SK-N-MC (cell line): ENCODE results near the gene ZBED1.
"Not testable (repeated sequence)": the region's sequence is repeated elsewhere in the genome, so short reads cannot be mapped to it uniquely, and the experiment has no call there.

Source experiments
- DNase-seq: peaks from one replicate; pipeline ENCODE4 v3.0.0-alpha.2; 2011; ENCODE audit warnings: low read depth, low spot score
- H3K27ac ChIP-seq: fragments of 200-600 bp; sonication (generic); 2 replicates; pipeline ENCODE4 v1.5.1; 2016; ENCODE audit warnings: mixed run types
- H3K36me3 ChIP-seq: fragments of 200-600 bp; sonication (generic); 2 replicates; pipeline ENCODE4 v1.6.1; 2017; ENCODE audit warnings: antibody characterized with exemption, low read length, mixed read lengths; ENCODE audit not compliant: insufficient read depth
- H3K4me3 ChIP-seq: fragments of 200-600 bp; sonication (generic); 2 replicates; pipeline ENCODE4 v1.5.1; 2016
- H3K9ac ChIP-seq: fragments of 200-600 bp; sonication (generic); 2 replicates; pipeline ENCODE4 v1.8.0; 2017; ENCODE audit warnings: mixed run types, mixed read lengths; ENCODE audit not compliant: insufficient read length
- H3K9me3 ChIP-seq: fragments of 200-600 bp; sonication (generic); 2 replicates; pipeline ENCODE4 v1.6.1; 2017; ENCODE audit warnings: low read depth, mild to moderate bottlenecking, antibody characterized with exemption, low read length, moderate library complexity, mixed read lengths
- EZH2 ChIP-seq: fragments of 200-600 bp; sonication (generic); IDR thresholded peaks from one replicate; pipeline ENCODE4 v1.6.1; 2017; ENCODE audit warnings: antibody characterized with exemption
- FOXP2 ChIP-seq: optimal IDR thresholded peaks from 2 replicates; pipeline ENCODE3; 2011; ENCODE audit warnings: mild to moderate bottlenecking, moderate library complexity; ENCODE audit not compliant: insufficient read depth; ENCODE audit errors: extremely low read length, control extremely low read depth
- POLR2AphosphoS5 ChIP-seq: IDR thresholded peaks from 2 replicates; pipeline ENCODE4 v1.6.1; 2012; ENCODE audit warnings: mild to moderate bottlenecking, low read depth, low read length, borderline replicate concordance

The ZBED1 gene

GRCh38 chrX:2458309-2458708, 42.5 kb downstream of the ZBED1 start:
- Histone ChIP-seq H3K4me3 (no peak overlapping the region), H3K36me3 (no peaks in the 10 kb centered on the region), H3K9ac (no peak overlapping the region), H3K27ac (no peak overlapping the region), H3K9me3 (no peaks in the 10 kb centered on the region)
- no peak for TF ChIP-seq POLR2AphosphoS5
- no peak for TF ChIP-seq FOXP2
- TF ChIP-seq EZH2: no peak
- DNase-seq: no peak

DNA sequence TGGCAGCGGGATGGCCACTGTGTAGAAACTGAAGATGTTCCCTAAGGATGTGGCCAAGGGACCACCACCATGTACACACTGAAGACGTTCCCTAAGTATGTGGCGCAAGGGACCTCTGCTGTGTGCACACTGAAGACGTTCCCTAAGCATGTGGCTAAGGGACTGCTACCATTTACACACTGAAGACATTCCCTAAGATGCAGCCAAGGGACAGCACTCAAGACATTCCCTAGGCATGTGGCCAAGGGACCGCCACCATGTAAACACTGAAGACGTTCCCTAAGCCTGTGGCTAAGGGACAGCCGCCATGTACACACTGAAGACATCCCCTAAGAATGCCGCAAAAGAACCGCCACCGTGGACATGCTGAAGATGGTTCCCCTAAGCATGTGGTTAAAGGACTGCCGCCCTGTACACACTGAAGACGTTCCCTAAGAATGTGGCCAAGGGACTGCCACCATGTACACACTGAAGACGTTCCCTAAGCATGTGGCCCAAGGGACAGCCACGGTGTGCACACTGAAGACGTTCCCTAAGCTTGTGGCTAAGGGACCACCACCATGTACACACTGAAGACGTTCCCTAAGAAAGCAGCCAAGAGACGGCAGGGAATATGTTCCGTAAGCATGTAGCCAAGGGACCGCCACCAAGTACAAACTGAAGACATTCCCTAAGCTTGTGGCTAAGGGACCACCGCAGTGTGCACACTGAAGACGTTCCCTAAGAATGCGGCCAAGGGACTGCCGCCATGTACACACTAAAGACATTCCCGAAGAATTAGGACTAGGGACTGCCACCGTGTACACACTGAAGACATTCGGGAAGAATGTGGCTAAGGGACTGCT, 43.3 kb downstream of the ZBED1 start:
- TF ChIP-seq POLR2AphosphoS5 (no peak), FOXP2 (no peak), EZH2 (no peak)
- Histone ChIP-seq H3K9ac (no peak overlapping the region), H3K9me3 (no peaks in the 10 kb centered on the region), H3K27ac (no peak overlapping the region), H3K4me3 (no peak overlapping the region), H3K36me3 (no peaks in the 10 kb centered on the region)
- DNase-seq: no peak

GRCh38 chrX:2456091-2456490, 44.7 kb downstream of the ZBED1 start:
- not testable (repeated sequence) for H3K27ac ChIP-seq, DNase-seq, H3K9ac ChIP-seq, H3K4me3 ChIP-seq, H3K36me3 ChIP-seq, H3K9me3 ChIP-seq

DNA sequence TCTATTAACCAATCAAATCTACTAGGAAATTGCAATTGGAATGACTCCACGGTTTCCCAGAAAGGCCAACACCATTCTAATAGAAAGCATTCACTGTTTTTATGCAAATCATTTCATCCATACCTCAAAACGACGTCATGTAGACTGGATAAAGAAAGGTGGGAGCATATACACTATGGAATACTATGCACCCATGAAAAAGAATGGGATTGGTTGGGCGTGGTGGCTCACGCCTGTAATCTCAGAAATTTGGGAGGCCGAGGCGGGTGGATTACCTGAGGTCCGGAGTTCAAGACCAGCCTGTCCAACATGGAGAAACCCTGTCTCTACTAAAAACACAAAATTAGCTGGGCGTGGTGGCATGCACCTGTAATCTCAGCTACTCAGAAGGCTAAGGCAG, 46.2 kb downstream of the ZBED1 start:
- not testable (repeated sequence) for H3K9me3 ChIP-seq, H3K9ac ChIP-seq, H3K4me3 ChIP-seq, DNase-seq, H3K27ac ChIP-seq, H3K36me3 ChIP-seq

DNA sequence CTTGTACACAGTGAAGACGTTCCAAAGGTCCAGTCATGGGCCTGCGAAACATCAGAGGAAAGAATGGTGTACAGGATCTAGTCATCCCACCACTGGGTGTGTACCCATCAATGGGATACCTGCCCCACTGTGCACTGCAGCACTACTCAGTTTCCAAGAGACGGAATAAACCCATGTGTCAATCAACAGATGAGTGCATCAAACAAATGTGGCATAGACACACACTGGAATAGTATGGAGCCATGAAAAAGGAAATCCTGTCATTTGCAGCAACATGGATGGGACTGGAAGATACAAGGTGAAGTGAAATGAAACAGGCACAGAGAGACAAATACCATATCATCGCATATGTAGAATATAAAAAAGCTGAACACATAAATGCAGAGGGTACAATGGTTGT, 48.0 kb downstream of the ZBED1 start:
- TF ChIP-seq POLR2AphosphoS5: no peak
- no peak for TF ChIP-seq FOXP2
- TF ChIP-seq EZH2: no peak
- Histone ChIP-seq H3K36me3 (no peaks in the 10 kb centered on the region), H3K9ac (no peak overlapping the region), H3K9me3 (no peaks in the 10 kb centered on the region), H3K4me3 (no peak overlapping the region), H3K27ac (no peak overlapping the region)
- no peak for DNase-seq

DNA sequence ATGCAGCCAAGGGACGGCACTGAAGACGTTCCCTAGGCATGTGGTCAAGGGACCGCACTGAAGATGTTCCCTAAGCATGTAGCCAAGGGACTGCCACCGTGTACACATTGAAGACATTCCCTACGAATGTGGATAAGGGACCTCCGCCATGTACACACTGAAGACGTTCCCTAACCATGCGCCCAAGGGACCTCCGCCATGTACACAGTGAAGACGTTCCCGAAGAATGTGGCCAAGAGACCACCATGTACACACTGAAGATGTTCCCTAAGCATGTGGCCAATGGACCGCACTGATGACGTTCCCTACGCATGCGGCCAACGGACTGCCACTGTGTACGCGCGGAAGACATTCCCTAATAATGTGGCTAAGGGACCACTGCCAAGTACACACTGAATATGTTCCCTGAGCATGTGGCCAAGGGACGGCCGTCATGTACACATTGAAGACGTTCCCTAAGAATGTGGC, 48.4 kb downstream of the ZBED1 start:
- H3K9ac ChIP-seq: no peak overlapping the region
- H3K9me3 ChIP-seq: no peaks in the 10 kb centered on the region
- TF ChIP-seq FOXP2: no peak
- TF ChIP-seq POLR2AphosphoS5: no peak
- TF ChIP-seq EZH2: no peak
- no peak for DNase-seq
- no peak overlapping the region for H3K27ac ChIP-seq
- no peaks in the 10 kb centered on the region for H3K36me3 ChIP-seq
- H3K4me3 ChIP-seq: no peak overlapping the region

- Histone ChIP-seq H3K36me3 (no peaks in the 10 kb centered on the region), H3K9ac (no peak overlapping the region), H3K4me3 (no peak overlapping the region), H3K9me3 (no peaks in the 10 kb centered on the region), H3K27ac (no peak overlapping the region)
- TF ChIP-seq FOXP2 (no peak), EZH2 (no peak), POLR2AphosphoS5 (no peak)
- no peak for DNase-seq
Measured at GRCh38 chrX:2451501-2452316, 49.1 kb downstream of the ZBED1 start.

DNA sequence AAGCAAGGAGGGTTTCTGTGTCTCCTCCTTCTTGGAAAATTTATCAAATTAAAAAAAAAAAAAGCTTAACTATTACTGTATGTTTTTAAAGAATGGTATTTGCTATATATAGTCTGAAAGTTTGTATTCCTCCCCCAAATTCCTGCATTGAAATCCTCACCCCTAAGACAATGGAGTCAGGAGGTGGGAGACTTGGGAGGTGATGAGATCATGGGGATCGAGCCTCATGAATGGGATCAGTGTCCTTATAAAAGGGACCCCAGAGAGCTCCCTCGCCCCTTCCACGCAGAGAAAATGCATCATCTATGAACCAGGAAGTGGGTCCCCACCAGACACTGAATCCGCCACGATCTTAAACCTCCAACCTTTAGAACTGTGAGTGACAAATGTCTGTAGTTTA, 50.1 kb downstream of the ZBED1 start:
- no peak overlapping the region for H3K9ac ChIP-seq
- no peaks in the 10 kb centered on the region for H3K36me3 ChIP-seq
- no peak overlapping the region for H3K27ac ChIP-seq
- no peak overlapping the region for H3K4me3 ChIP-seq
- H3K9me3 ChIP-seq: no peaks in the 10 kb centered on the region
- TF ChIP-seq POLR2AphosphoS5 (no peak), FOXP2 (no peak), EZH2 (no peak)
- DNase-seq: no peak
